H1 (cell line): ENCODE results near the gene MSL3B.
A peak's percentile ranks its signal among the peaks of the same experiment; 100 is the strongest.

Source experiments
- CBX8 ChIP-seq: fragments of 300-800, 300-1000 bp; sonication (generic); IDR thresholded peaks from 2 replicates; pipeline ENCODE4 v1.7.1; 2016; ENCODE audit warnings: low read depth, low read length, borderline replicate concordance
- CHD7 ChIP-seq: fragments of 300-600 bp; sonication (generic); IDR thresholded peaks from 2 replicates; pipeline ENCODE4 v1.7.1; 2012; ENCODE audit warnings: low read length, moderate library complexity, mild to moderate bottlenecking, inconsistent platforms; ENCODE audit not compliant: insufficient replicate concordance
- CREB1 ChIP-seq: IDR thresholded peaks from 2 replicates; pipeline ENCODE4 v1.6.1; 2012; ENCODE audit warnings: inconsistent platforms
- EGR1 ChIP-seq: IDR thresholded peaks from 2 replicates; pipeline ENCODE4 v1.6.1; 2011; ENCODE audit warnings: low read depth, low read length, borderline replicate concordance
- GABPA ChIP-seq: IDR thresholded peaks from 2 replicates; pipeline ENCODE4 v1.6.1; 2011; ENCODE audit warnings: mild to moderate bottlenecking, low read length, moderate library complexity, borderline replicate concordance; ENCODE audit not compliant: insufficient read depth
- KDM1A ChIP-seq: fragments of 200-600, 300-600 bp; sonication (generic); IDR thresholded peaks from 2 replicates; pipeline ENCODE4 v1.7.1; 2016; ENCODE audit warnings: mild to moderate bottlenecking, low read length, borderline replicate concordance
- SIN3A ChIP-seq, 2 experiments: IDR thresholded peaks in 1 of 2; conservative IDR thresholded peaks in 1 of 2; 2 replicates each; pipeline ENCODE4 v1.6.1; 2011 to 2012; ENCODE audit warnings: low read length in 2 of 2, improper control_type of control experiment in 1 of 2, low read depth in 1 of 2, mild to moderate bottlenecking in 1 of 2
- SP1 ChIP-seq: IDR thresholded peaks from 2 replicates; pipeline ENCODE4 v1.6.1; 2011; ENCODE audit warnings: low read depth, low read length
- TEAD4 ChIP-seq: IDR thresholded peaks from 2 replicates; pipeline ENCODE4 v1.6.1; 2012; ENCODE audit warnings: low read depth, low read length, inconsistent platforms, mixed read lengths

MSL3B gene

GRCh38 chr2:233912691-233913423, 44.7 kb upstream of the MSL3B start (continued):
- TF ChIP-seq CHD7 = no peak
- TF ChIP-seq TEAD4 = no peak
- no peak for TF ChIP-seq CBX8
- TF ChIP-seq KDM1A = no peak
- peak; percentile 37; the same call in 1 of the 2 replicates for TF ChIP-seq GABPA
- no peak for TF ChIP-seq EGR1
- TF ChIP-seq SP1 = peak; percentile 68; the same call in 1 of the 2 replicates
- peak in 1 of 2 experiments; percentile 78; a peak in 2 of 4 replicates for TF ChIP-seq SIN3A (conservative IDR thresholded peaks at IDR 0.05 in 1 of 2, IDR thresholded peaks at IDR 0.05 in 1 of 2; ENCODE audit: low read depth in 1 of 2, low read length in 2 of 2)
- TF ChIP-seq CREB1 = no peak
- TF ChIP-seq, all 59 proteins: peak for 3
